IMR-90 (cell line): ENCODE results near the gene SMCHD1.

ENCODE experiments used
- CEBPB ChIP-seq: IDR thresholded peaks from 2 replicates; pipeline ENCODE4 v1.6.1; 2012; ENCODE audit warnings: low read depth, low read length, improper control_type of control experiment
- MAZ ChIP-seq: IDR thresholded peaks from 2 replicates; pipeline ENCODE4 v1.6.1; 2012; ENCODE audit warnings: low read depth, mild to moderate bottlenecking, low read length, improper control_type of control experiment, moderate library complexity, borderline replicate concordance

DNA sequence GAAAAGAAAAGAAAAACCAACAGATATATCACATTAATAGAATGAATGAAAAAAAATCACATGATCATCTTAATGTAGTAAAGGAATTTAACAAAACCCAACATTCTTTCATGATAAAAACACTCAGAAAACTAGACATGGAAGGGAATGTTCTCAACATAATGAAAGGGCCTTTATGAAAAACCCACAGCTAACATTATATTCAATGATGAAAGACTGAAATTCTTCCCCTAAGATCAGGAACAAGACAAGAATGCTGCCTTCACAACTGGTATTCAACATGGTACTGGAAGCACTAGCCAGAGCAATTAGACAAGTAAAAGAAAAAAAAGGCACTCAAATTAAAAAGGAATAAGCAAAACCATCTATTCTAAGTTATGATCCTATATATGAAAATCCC, 162.8 kb downstream of the SMCHD1 start:
- TF ChIP-seq MAZ: no peak
- no peak for TF ChIP-seq CEBPB
